ENCODE results near the gene TMIE. TPM values are rescaled to one million over a fixed set of nuclear protein-coding genes. Genes with fewer than 3 reads are reported as not detected.

TMIE gene
- total and polyA plus RNA-seq, 2 of the 8 experiments (the other 6 are each of a cell fraction or from before 2014, with no cell fraction given): 0.45 to 0.67 TPM

DNA sequence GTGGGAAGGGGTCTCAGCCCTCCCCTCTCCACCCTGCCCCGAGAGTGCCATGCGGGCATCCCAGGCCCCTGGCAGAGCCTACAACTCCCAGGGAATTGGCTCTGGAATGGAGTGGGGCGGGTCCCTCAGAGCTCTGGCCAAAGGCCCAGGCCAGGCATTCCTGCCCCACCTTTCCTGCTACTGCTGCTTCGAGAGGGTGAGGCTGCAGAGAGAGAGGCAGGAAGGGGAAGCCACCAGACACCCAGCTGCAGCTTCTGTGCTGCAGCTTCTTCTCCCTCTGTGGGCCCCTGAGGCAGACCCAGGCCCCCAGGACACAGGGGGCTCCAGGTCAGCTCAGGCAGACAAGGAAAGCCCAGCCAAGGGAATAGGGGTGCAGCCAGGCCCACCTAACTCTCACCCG, 10.4 kb upstream of the TMIE start:
- Histone ChIP-seq H2AK5ac (ENCODE audit: low read depth, low read length) (no peak overlapping the region), H3K18ac (ENCODE audit: extremely low read depth, low read length) (no peak overlapping the region), H2BK120ac (replicated peaks; ENCODE audit: low read depth, low read length) (no peak overlapping the region), H3K36me3 (ENCODE audit: control insufficient read depth in 2 of 4, insufficient read depth in 4 of 4, low read length in 3 of 4) (no peaks in the 10 kb centered on the region), H2BK15ac (ENCODE audit: low read length) (no peak overlapping the region), H3K9me3 (ENCODE audit: insufficient read depth in 2 of 2, low read depth in 1 of 2, low read length in 1 of 2) (no peaks in the 10 kb centered on the region), H3K4me3 (ENCODE audit: extremely low read depth in 1 of 4, insufficient read depth in 2 of 4, low read depth in 3 of 4, low read length in 4 of 4) (no peak overlapping the region), H2BK20ac (ENCODE audit: low read length) (no peak overlapping the region), H3K23ac (ENCODE audit: insufficient read length) (no peak overlapping the region), H4K91ac (replicated peaks; ENCODE audit: insufficient read length, low read length) (no peak overlapping the region), H3K27ac (ENCODE audit: low read depth, low read length) (no peak overlapping the region), H3K4me2 (ENCODE audit: insufficient read depth in 1 of 2, low read depth in 2 of 2, low read length in 2 of 2) (no peak overlapping the region), H2BK12ac (ENCODE audit: low read depth, low read length) (no peak overlapping the region), H4K8ac (ENCODE audit: extremely low read depth, insufficient read depth, low read length) (no peak overlapping the region), H3K27me3 (replicated peaks in 1 of 4; ENCODE audit: control insufficient read depth in 3 of 4, extremely low read depth in 1 of 4, insufficient read depth in 3 of 4, low read length in 3 of 4) (peaks cover 2 to 31% (median 19%) of the 10 kb centered on the region in 4 experiments), H3K79me1 (ENCODE audit: low read depth, low read length) (no peaks in the 10 kb centered on the region), H2AFZ (ENCODE audit: low read length) (no peak overlapping the region), H4K20me1 (replicated peaks in 1 of 2; ENCODE audit: control insufficient read depth in 1 of 2, insufficient read depth in 2 of 2, low read length in 2 of 2) (peaks cover under 1 to 5% of the 10 kb centered on the region in 2 experiments), H4K5ac (ENCODE audit: insufficient read length, low read depth, low read length) (no peak overlapping the region), H3K9ac (replicated peaks in 1 of 4; ENCODE audit: extremely low read depth in 1 of 4, low read depth in 3 of 4, low read length in 3 of 4) (no peak overlapping the region), H3K4me1 (replicated peaks in 1 of 4; ENCODE audit: control insufficient read depth in 3 of 4, insufficient read depth in 4 of 4, low read length in 3 of 4) (peaks cover 0 to 24% (median 19%) of the 10 kb centered on the region in 4 experiments; a peak in 6 of 7 replicates), H3K4ac (replicated peaks; ENCODE audit: insufficient read length, low read depth, low read length) (no peak overlapping the region), H2BK5ac (ENCODE audit: low read depth, low read length) (no peak overlapping the region), H3K56ac (replicated peaks; ENCODE audit: insufficient read length, low read depth, low read length) (no peak overlapping the region), H3K23me2 (ENCODE audit: low read depth, low read length) (peaks cover 6% of the 10 kb centered on the region; the same call in 1 of the 2 replicates), H3K14ac (ENCODE audit: insufficient read length) (no peak overlapping the region), H3K79me2 (ENCODE audit: control insufficient read depth in 1 of 2, insufficient read depth in 2 of 2, low read length in 2 of 2) (no peaks in the 10 kb centered on the region)
- ChIA-PET POLR2A (ENCODE audit: partially characterized antibody) (no interaction called here), CTCF (ENCODE audit: partially characterized antibody) (interaction anchor here (0.5 to 1.9 kb wide), 6 partner anchors 17 to 205 kb away, joined by 3 to 7 read pairs (median 4); no protein-coding TSS in a partner anchor)
- no peak for DNase-seq (ENCODE audit: low read depth in 1 of 2, low spot score in 2 of 2)
- no peak for FAIRE-seq
- WGBS, 2 experiments (ENCODE audit: extremely low coverage in 1 of 2, insufficient coverage in 1 of 2, insufficient read length in 1 of 2, insufficient replicate concordance in 2 of 2, low coverage in 1 of 2, low lambda C conversion rate in 2 of 2, missing lambda C conversion rate in 1 of 2): 85% methylated on average over 4 of the region's 5 CpGs; no CpG with 5 or more reads in 1 of the 2 experiments
- TF ChIP-seq RAD21 (IDR thresholded peaks at IDR 0.05 in 1 of 2, conservative IDR thresholded peaks at IDR 0.05 in 1 of 2; ENCODE audit: low read depth in 2 of 2, low read length in 2 of 2): no peak
- TF ChIP-seq FOSL1 (IDR thresholded peaks at IDR 0.05; ENCODE audit: insufficient read depth, low read depth, low read length): no peak
- TF ChIP-seq SAP30 (IDR thresholded peaks at IDR 0.05; ENCODE audit: insufficient read depth, insufficient replicate concordance, low read length): no peak
- no peak for TF ChIP-seq HDAC6 (IDR thresholded peaks at IDR 0.05; ENCODE audit: low read depth, low read length)
- no peak for TF ChIP-seq KDM5A (IDR thresholded peaks at IDR 0.05; ENCODE audit: low read length)
- TF ChIP-seq RFX5 (IDR thresholded peaks at IDR 0.05; ENCODE audit: borderline replicate concordance, low read depth, low read length): no peak
- no peak for TF ChIP-seq SP1 (IDR thresholded peaks at IDR 0.05; ENCODE audit: low read depth, low read length)
- no peak for TF ChIP-seq POU5F1 (IDR thresholded peaks at IDR 0.05; ENCODE audit: low read depth, low read length)
- TF ChIP-seq ASH2L (IDR thresholded peaks at IDR 0.05; ENCODE audit: low read length): no peak
